ENCODE data around the gene CABLES2.
"Not testable (repeated sequence)": the region's sequence is repeated elsewhere in the genome, so short reads cannot be mapped to it uniquely, and the experiment has no call there.

Gene CABLES2

DNA sequence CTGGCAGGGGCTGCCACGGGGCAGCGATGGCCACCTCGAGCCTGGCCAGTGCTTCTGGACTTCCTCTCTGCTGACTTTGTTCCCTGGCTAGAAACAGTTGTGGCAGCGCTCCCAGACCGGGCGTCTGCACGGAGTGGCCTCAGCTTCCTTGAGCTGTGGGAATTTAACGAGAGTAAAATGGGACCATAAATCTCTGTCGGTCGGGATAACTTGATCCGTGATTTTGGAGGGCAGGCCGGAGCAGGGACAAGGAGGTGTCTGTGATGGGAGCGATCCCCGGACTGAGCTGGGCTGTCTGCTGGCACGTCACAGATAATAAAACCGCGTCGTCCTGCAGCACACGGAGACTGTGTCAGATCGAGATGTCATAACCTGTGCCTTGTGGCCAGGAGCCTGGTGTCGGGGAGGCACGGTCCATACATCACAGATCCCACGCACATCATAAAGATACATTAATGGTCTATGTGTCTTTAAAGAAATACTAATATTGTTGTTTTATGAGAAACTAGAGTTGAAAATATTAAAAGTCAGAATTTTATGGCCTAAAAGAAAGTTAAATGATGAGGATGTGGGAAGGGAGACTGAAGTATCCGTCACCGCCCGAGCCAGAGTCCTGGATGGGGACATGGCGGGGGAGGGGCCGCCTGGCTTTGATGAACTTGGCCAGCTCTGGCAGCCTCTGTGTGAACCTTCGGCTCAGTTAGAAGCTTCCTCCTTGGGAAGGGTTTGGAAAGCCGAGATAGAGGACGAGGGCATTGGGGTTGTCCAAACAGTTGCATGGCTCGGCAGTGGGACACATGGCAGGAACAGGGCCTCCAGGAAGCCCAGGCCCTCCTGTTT, 26.8 kb upstream of the CABLES2 start:
- no peak for DNase-seq

DNA sequence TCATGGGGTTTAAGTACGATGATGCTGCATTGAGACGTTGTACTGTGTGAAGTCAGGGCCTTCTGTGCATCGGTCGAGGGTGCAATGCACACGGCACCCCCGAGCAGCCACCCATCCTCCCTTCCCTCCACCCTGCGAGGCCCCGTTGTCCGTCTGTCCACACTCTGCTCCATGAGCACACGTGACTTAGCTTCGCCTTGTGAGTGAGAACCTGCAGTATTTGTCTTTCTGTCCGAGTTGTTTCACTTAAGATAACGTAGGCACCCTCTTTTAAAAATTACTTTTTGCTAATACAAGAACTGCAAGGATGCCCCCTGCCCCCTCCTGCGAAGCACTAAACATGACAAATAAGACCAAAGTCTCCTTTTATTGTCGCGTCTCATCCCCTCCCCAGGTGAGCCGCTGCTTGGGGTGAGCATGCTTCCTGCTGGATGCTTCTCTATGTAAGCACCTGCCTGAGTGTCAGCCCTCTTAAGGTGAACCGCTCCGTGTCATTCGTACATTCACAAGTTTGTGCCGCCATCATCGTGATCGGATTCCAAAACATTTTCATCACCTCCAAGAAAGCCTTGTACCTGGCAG, 23.9 kb upstream of the CABLES2 start:
- no peak for DNase-seq

GRCh38 chr20:62430311-62430853, 23.3 kb upstream of the CABLES2 start:
- no peak for DNase-seq

DNA sequence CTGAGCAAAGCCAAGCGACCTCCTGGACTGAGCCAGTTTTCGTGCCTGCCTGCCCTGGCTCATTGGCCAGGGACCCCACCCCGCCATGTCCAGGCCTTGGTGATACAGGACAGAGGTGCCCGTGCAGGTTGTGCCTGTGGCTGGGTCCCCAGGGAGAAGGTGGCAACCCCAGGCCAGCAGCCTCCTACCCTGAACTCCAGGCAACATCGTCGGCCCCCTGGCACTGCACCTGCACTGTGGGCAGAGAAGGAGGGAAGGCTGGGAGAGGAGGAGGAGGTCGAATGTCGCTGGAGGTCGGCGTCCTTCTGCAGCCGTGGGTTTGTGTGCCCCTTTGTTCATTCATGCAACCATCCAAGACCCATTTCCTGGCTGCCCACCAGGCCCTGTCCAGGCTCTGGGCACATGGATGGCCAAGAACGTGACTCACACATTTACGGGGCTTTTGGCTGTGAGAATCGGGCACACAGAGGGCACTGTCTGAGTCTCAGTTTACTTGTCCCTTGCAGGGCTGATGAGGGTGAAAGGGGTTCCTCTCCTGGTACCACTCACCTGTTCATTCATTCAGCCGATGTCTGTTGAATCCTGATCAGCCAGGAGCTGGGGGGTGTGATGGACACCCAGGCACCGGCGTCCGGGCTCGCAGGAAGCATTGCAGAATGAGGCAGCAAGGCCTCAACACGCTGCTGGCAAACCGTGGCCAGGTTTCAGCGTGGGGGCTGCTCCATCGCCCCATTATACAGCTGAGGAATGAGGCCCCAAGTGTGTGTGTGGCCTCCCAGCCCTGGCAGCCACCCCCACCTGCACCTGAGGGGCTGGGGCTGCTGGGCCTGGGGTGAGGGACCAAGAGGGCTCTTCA, 22.6 kb upstream of the CABLES2 start:
- no peak for DNase-seq

- DNase-seq = no peak
Observed at GRCh38 chr20:62428396-62429295, 21.6 kb upstream of the CABLES2 start.

GRCh38 chr20:62428002-62428372, 20.9 kb upstream of the CABLES2 start:
- DNase-seq = no peak

GRCh38 chr20:62427172-62428001, 20.3 kb upstream of the CABLES2 start, which contains the start of gene RBBP8NL:
Gene RBBP8NL (minus strand): TSS chr20:62427539. CDS start chr20:62419647, 7,892 bp downstream.
- DNase-seq = no peak

GRCh38 chr20:62426699-62427131, 19.6 kb upstream of the CABLES2 start:
- DNase-seq = no peak

GRCh38 chr20:62426059-62426348, 18.9 kb upstream of the CABLES2 start:
- DNase-seq = not testable (repeated sequence)

DNA sequence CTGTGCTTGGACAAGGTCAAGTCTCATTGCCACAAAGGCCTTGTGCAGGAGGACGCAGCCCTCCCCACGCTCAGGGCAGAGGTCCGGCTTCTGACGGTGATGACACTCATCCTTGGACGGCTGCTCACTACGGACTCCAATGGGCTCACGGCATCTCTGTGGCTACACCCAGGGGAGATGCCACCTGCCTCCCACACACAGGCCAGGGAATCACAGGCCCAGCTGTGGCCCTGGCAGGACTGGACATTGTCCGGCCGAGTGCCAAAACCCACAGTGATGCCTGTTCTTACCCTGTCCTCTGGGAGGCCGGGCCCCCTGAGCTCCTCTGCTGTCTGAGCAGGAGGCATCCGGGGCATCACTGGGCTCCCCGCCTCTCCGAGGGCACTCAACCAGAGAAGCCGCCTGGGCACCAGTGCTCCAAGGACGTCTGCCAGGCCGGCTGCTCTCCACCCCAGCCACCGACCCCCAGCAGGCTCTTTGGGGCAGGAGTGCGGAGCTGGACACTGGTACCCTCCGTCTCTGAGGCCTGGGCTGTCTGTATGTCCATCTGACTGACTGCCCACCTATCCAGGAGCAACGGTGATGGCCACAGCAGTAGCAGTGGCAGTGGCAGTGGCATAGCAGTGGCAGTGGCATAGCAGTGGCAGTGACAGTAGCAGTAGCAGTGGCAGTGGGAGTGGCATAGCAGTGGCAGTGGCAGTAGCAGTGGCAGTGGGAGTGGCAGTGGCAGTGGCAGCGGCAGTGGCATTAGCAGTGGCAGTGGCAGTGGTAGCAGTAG, 18.4 kb upstream of the CABLES2 start:
- no peak for DNase-seq

GRCh38 chr20:62424249-62425107, 17.4 kb upstream of the CABLES2 start:
- no peak for DNase-seq

- DNase-seq = no peak
Observed at GRCh38 chr20:62423326-62423706, 16.2 kb upstream of the CABLES2 start.

- no peak for DNase-seq
Observed at GRCh38 chr20:62422636-62423325, 15.7 kb upstream of the CABLES2 start.

GRCh38 chr20:62421716-62421990, 14.6 kb upstream of the CABLES2 start:
- DNase-seq = no peak

DNA sequence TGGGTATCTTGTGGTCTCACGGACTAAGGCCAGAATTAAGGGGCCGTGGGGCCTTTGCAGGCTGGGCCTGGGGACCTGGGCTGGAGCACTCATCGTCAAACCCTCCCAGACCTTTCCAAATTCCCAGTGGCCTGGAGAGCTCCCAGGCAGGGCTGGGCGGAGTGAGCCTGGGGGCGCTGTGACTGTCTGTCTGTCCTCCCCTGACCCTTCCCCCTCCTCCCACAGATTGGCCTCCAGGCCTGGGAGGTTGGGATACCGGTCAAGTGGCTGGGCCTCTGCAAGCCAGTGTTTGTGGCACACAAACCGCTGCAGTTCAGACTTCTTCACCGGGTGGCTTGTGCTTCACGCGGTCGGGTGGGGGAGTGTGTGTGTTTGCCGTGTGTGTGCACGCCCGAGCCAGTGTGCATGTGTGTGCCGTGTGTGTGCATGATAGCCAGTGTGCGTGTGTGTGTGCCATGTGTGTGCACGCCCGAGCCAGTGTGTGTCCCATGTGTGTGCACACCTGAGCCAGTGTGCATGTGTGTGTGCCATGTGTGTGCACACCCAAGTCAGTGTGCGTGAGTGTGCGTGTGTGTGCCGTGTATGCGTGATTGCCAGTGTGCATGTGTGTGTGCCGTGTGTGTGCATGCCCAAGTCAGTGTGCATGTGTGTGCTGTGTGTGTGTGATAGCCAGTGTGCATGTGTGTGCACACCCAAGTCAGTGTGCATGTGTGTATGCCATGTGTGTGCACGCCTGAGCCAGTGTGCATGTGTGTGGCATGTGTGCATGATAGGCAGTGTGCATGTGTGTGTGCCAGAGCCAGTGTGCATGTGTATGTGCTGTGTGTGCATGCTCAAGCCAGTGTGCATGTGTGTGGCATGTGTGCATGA, 14.0 kb upstream of the CABLES2 start:
- no peak for DNase-seq

GRCh38 chr20:62419759-62420158, 12.7 kb upstream of the CABLES2 start:
- DNase-seq = no peak

DNA sequence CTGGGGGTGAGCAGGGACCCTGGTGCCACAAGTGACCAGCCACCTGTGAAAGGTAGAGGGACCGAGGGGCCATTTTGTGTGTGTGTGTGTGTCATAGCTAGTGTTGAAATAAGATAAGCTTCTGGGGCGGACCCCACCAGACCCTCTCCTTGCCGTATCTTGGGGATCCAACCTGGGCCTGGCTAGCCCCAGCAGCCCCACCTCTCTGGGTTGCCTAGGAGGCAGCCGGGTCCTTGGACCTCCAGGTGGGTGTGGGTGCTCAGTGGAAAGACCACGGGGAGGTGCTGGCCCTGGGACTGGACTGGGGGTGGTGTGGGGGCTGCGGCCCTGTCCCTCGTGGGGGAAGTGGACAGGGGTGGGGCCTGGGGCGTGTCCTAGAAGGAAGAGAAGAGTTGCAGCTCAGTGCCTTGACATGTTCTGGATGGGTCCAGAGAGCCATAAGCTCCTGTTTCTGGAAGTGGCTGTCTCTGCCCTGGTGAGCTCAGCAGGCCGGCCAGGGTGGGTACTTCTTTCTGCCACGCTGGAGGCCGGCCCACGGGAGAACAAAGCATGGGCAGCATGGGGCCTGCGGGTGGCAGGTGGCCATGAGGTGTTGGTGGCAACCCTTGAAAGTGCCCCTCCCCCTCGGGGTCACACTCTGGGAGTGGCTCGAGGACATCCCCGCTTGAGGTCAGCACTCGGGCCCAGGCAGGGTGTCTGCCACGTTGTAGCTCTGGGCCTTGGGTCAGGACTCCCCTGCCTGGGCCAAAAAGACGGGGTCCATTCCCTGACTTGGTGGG, 11.8 kb upstream of the CABLES2 start:
- DNase-seq = no peak
